Activated CD8-positive, alpha-beta memory T cell treated with anti-CD3 and anti-CD28 coated beads, Interleukin-2, amount 50 U/mL, for 1 hour (primary cell): Measurements from ENCODE around the gene TMEM43.

Experiments used
- DNase-seq: peaks from one replicate; pipeline ENCODE4 v3.0.0-alpha.2; 2020; ENCODE audit errors: extremely low read depth

The TMEM43 gene

GRCh38 chr3:14122301-14122700 is 2.6 kb upstream of the TMEM43 start:
- no peak for DNase-seq

DNA sequence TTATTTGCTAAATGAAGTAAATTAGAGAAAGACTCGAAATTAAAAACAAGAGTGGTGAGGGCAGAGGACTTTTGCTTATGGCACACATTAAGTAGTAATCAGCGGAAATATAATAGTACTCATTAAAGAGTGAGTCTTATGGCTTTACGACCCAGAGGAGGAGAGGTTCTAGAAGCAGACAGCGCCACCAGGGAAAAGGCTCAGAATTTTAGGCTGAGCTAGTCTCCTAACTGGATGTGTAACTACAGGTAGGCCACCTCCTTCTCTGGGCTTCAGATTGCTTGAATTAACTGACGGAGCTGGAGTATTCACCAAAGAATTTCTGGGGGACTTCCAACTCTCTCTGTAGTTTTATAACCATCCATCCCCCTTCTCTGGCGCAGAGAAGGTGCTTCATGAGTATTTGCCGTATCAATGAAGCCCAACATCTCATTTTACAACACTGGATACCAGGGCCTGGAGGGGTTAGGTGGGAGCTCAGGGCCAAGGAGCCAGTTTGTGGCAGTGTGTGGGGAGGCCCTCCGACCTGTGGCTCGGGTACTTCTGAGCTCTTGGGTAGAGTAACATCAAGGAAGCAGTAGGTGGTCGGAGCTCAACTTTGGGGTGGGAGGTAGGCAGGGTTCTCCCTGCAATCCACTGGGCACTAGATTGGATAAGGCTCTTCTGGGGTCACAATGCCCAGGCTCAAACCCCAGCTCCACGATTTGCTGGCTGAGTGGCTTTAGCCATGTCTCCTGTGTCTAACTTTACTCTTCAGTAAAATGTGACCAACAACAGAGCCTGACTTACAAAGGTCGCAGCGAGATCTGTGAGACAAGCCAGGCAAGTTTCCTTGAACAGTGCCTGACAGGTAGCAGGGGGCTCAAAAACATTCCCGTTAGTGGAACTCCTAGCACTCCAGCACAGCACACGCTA is 1.3 kb upstream of the TMEM43 start:
- DNase-seq = no peak

- no peak for DNase-seq
Measured at GRCh38 chr3:14124223-14124614, 633 bp upstream of the TMEM43 start.

- DNase-seq = peak; percentile 36
Measured at GRCh38 chr3:14125193-14126016, 553 bp downstream of the TMEM43 start.

DNA sequence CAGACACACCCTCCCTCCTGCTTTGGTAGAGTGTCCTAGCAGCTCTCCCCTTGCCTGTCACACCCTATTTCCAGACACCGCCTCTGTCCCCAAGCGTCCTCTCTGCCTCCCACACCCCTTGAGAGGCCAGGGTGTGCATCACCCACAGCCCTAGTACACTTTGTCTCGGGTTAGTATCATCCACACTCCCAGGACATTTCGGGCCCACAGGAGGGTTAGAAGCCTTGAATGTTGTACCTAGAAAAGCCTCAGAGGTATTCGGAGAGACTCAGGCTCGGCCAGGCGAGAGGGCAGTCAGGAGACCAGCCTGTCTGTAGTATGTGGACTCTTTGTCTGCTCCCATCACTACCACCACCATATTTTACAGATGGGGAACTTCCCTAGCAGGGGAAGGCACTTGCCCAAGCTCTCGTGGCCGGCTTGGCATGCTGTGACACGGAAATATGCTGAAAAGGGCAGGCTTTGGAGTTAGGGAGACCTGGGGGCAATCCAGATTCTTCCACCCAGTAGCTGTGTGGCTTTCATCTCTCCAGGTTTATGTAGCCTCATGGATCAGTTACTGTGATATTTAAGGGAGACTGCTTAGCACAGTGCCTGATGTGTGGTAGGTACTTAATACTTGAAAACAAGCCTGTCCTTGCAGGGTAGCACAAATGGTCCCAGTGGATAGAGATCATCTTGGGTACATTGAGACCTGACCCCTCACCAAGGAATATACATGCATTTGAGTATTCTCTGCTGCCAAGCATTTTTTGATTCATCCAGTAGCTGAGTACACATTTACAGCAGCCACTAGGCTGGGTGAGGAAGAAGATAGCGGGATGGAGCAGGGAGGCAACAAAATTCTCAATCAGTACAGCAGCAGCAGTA is 1.4 kb downstream of the TMEM43 start:
- DNase-seq = no peak

DNA sequence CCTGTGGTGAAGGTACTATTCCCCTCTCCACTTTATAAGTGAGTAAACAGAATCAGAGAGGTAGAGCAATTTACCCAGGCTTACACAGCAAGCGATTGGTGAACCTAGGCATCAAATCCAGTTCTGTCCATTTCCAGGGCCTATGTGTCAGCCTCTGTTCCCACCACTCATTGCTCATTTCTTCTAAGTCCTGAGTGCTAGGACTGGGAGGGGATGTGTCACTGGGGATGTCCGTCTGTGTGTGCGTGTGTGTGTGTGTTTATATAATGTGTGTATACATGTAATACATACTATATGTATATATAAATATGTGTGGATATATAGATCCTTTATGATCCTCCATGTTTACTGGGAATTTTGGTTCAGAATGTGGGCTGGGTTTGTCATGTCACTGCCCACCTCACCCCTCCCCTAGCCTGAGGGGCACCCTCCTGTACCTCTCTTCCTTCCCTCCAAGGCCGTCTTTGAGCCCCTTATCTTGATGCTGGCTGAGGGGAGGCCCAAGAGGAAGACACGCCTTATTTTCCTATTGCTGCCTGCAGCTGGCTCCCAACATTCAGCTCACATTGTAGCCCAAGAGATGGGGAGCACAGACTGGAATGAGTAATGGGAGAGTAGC is 2.1 kb downstream of the TMEM43 start:
- no peak for DNase-seq

DNA sequence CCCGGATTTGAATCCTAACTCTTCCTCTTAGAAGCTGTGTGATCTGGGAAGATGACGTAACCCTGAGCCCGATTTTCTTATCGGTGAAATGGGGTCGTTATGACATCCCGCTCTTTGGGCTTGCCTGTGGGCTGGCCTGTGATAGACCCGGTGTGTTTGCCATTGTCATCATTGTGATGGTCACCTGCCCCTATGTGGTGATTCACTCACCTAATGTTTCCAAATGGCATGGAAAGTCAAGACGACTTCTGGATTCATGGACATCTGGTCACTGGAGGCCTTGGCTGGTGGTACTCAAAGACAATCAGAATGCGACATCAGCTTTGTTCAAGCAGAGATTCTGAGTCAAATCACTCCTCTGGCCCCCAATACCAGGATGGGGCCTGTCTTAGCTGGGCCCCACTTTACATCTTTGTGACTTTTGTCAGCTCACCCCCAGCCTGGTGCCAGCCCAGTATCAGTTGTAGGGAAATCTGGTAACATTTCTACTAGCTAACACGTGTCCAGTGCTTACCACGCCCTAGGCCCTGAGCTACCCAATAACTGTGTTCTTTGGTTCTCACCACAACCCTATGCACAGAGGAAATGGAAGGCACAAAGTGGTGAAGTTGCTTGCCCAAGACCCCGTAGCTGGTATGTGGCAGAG is 2.8 kb downstream of the TMEM43 start:
- no peak for DNase-seq

GRCh38 chr3:14128724-14129123 is 3.9 kb downstream of the TMEM43 start:
- no peak for DNase-seq

- no peak for DNase-seq
Measured at GRCh38 chr3:14129296-14129695, 4.4 kb downstream of the TMEM43 start.

DNA sequence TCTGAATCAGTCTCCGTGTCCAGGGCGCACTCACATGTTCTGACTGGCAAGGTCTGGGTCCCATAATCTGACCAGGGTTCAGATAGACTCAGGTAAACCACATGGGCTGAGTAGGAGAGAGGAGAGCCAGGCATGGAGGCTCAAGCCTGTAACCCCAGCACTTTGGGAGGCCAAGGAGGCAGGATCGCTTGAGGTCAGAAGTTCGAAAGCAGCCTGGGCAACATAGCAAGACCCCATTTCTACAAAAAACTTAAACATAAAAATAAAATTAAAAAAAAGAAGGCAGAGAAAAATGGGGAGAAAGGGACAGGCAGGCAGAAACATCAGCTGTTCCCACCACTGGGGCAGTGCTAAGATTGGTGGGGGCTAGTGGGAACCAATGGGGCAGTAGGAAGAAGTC is 5.4 kb downstream of the TMEM43 start:
- no peak for DNase-seq

GRCh38 chr3:14130707-14131106 is 5.9 kb downstream of the TMEM43 start:
- no peak for DNase-seq

GRCh38 chr3:14131134-14131533 is 6.3 kb downstream of the TMEM43 start:
- DNase-seq = no peak

GRCh38 chr3:14132120-14132519 is 7.3 kb downstream of the TMEM43 start:
- DNase-seq = no peak

- DNase-seq = no peak
Measured at GRCh38 chr3:14132689-14133088, 7.8 kb downstream of the TMEM43 start.

DNA sequence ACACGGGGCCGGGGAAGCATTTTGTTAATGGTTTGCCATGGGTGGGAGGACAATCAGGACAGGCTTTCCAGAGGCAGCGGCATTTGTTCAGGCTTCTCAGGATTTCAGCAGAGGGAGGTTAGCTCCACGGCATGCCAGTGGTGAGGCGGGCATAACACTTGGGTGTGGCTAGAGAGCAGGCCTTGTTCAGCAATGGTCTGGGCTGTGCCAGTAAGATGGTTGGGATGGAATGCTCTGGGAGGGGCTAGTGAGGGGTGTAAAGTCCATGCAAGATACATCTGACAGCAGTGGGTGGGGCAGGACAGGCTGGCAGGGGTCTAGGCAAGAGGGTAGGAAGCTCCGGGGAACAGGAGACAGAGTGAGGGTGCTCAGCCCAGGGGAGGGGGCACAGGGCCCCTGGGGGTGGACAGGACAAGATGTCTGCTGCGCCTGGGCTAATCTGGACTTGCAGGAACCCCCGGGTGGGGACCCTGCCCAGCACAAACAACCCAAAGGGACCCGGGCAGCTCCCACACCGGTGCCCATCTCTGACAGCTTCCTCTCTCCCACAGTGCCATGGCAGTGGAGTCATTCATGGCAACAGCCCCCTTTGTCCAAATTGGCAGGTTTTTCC is 8.4 kb downstream of the TMEM43 start:
- DNase-seq = no peak

GRCh38 chr3:14133876-14134275 is 9.0 kb downstream of the TMEM43 start:
- no peak for DNase-seq

DNA sequence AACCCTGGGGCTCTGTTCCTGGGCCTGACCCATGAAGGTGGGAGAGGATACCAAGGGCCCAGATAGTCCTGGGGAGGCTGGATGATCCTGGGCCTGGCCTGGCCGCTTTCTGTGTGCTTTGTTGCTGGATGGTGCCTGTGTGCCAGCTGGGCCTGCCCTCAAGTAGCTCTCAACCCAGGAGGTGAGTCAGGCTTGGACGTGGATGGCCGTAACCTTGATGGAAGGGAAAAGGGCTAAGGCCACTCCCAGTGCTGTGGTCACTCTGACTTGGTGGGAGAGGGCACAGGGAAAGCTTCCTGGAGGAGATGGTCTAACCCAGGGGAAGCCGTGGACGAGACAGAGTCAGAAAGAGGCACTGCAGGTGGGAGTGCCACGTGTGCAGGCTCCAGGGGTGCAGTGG is 9.4 kb downstream of the TMEM43 start:
- DNase-seq = no peak

- DNase-seq = no peak
Measured at GRCh38 chr3:14135581-14135980, 10.7 kb downstream of the TMEM43 start.

DNA sequence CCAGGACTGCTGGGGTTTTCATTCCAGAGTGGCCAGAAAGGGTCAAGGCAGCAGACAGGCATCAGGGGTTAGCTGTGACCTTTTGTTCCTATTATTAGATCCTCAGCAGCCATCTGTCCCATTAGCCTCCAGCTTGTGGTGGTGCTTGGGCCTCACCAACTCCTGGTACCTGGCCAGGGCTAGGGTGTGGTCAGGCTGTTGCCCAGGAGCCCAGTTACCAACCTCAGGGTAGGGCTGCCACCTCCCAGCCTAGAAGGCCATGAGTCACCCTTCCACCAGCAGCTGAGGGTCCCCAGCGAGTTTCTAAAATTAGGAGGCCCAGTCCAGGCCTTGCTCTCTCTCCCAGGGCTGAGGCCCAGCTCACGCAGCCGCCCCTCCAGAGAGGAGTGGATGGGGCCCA is 12.2 kb downstream of the TMEM43 start:
- DNase-seq = no peak

DNA sequence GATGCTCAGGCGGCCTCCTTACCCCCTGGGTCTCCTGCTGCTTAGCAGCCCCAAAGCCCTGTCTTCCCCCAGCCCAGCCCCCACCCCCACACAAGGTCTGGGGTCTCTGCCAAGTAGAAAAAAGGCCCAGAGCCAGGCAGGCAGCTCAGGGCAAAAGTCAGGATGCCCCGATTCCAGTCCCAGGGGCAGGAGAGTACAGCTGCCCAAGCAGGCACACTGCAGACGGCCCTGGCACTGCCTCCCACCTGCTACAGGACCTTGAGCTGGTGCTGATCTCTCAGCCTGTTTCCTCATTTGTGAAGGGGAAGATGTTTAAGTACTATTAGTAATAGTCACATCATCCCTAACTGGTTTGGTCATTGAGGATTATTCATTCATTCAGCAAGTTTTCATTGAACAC is 12.6 kb downstream of the TMEM43 start:
- no peak for DNase-seq
